HG03342 (cell line): ENCODE data around the gene DET1.
"Not testable (repeated sequence)": the region's sequence is repeated elsewhere in the genome, so short reads cannot be mapped to it uniquely, and the experiment has no call there.

Experiments
- ATAC-seq: cut with Tn5 transposase; IDR thresholded peaks from one replicate; pipeline ENCODE4 v1.9.1; 2021; ENCODE audit warnings: mild to moderate bottlenecking, moderate library complexity; ENCODE audit not compliant: unreplicated experiment

DET1 gene

GRCh38 chr15:88541111-88541510 lies 5.4 kb downstream of the DET1 start:
- ATAC-seq: not testable (repeated sequence)

- not testable (repeated sequence) for ATAC-seq
Observed at GRCh38 chr15:88540350-88540749, 6.1 kb downstream of the DET1 start.

GRCh38 chr15:88539441-88539840 lies 7.0 kb downstream of the DET1 start:
- no peak for ATAC-seq

- ATAC-seq: no peak
Observed at GRCh38 chr15:88538972-88539371, 7.5 kb downstream of the DET1 start.

GRCh38 chr15:88537591-88538317 lies 8.7 kb downstream of the DET1 start:
- ATAC-seq: no peak

GRCh38 chr15:88535607-88536313 lies 10.7 kb downstream of the DET1 start:
- no peak for ATAC-seq

- ATAC-seq: no peak
Observed at GRCh38 chr15:88535100-88535499, 11.4 kb downstream of the DET1 start.

- no peak for ATAC-seq
Observed at GRCh38 chr15:88533376-88533775, 13.1 kb downstream of the DET1 start.

- ATAC-seq: no peak
Observed at GRCh38 chr15:88529021-88529630, 17.4 kb downstream of the DET1 start.

GRCh38 chr15:88526247-88526879 lies 20.1 kb downstream of the DET1 start:
- no peak for ATAC-seq

GRCh38 chr15:88525418-88525817 lies 21.1 kb downstream of the DET1 start:
- ATAC-seq: no peak

- ATAC-seq: not testable (repeated sequence)
Observed at GRCh38 chr15:88524094-88524493, 22.4 kb downstream of the DET1 start.

- no peak for ATAC-seq
Observed at GRCh38 chr15:88518903-88519302, 27.6 kb downstream of the DET1 start.

- ATAC-seq: no peak
Observed at GRCh38 chr15:88513195-88513594, 33.3 kb downstream of the DET1 start.

GRCh38 chr15:88512601-88513000 lies 33.9 kb downstream of the DET1 start:
- ATAC-seq: no peak

- no peak for ATAC-seq
Observed at GRCh38 chr15:88512078-88512477, 34.4 kb downstream of the DET1 start.

GRCh38 chr15:88511161-88511560 lies 35.3 kb downstream of the DET1 start:
- ATAC-seq: no peak

- ATAC-seq: no peak
Observed at GRCh38 chr15:88509964-88510363, 36.5 kb downstream of the DET1 start.

- ATAC-seq: no peak
Observed at GRCh38 chr15:88509321-88509720, 37.2 kb downstream of the DET1 start.

- no peak for ATAC-seq
Observed at GRCh38 chr15:88506628-88507027, 39.9 kb downstream of the DET1 start.

- no peak for ATAC-seq
Observed at GRCh38 chr15:88505721-88506120, 40.8 kb downstream of the DET1 start.

- no peak for ATAC-seq
Observed at GRCh38 chr15:88504445-88504844, 42.0 kb downstream of the DET1 start.
